CD1c-positive myeloid dendritic cell (primary cell): ENCODE results near the gene SRRM5.
"Not testable (repeated sequence)": the region's sequence is repeated elsewhere in the genome, so short reads cannot be mapped to it uniquely, and the experiment has no call there.

Source experiments
- DNase-seq: peaks from one replicate; pipeline ENCODE4 v3.0.0-alpha.2; 2016; ENCODE audit errors: extremely low spot score

Gene SRRM5

DNA sequence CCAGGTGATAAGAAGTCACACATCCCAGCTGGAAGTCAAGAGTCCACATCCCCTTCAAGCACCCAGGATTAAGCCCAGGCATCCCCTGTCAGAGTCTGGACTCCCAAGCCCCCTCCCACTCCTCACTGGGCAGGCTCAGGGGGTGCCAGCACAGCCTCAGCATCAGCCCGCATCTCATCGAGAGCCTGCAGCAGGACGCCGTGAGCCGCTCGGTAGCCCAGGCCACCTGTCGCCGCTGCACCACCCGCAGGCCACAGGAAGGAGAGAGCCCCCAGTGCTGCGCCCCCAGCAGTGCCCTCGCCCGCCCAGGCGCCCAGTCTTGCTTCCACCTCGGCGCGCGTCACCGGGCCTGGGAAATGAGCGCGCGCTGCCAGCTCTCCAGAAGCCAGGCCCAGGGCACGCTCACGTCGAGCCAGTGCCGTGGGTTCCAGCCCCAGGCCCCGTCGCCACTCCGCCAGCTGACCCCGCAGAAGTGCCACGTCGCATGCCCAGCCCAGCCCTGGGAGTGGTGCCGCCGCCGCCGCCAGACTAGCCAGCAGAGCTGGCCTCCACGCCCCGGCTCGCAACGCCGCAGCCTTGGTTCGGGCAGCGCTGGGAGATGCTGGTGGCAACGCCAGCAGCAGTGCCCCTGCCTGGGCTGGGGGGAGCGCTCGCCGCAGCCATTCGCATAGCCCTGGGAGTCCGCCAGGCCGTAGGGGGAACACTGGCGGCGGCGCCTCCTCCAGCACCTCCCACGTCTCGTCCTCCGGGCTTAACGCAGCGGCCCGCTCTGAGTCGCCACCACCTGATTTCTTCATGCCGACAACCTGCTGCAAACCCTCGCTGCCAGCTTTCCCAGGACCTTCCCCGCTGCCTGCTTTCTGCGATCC is 19.8 kb upstream of the SRRM5 start:
- no peak for DNase-seq

DNA sequence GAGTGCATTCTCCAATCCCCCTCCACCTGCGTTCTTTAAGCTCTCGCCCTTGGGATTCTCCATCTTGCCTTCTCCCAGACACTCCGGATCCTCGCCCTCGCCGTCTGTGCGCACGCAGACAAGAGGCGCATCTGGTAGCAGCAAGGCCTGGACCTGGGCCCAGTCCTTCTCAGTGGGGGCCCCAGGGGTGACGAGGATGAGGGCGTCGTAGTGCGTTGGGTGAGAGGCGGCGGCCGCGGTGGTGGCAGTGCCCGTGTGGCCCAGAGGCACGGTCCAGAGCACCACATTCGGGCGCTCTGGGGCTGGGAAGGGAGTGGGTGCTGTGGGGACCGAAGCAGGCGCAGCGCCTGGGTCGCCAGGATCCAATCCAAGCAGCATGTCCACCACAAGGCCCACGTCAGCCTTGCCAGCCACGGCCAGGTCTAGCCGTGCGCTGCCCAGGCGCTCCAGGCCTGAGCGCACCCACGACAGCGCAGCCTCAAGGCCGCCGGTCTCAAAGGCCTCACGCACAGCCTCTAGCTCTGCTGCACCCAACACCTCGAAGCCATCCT is 19.0 kb upstream of the SRRM5 start:
- no peak for DNase-seq

DNA sequence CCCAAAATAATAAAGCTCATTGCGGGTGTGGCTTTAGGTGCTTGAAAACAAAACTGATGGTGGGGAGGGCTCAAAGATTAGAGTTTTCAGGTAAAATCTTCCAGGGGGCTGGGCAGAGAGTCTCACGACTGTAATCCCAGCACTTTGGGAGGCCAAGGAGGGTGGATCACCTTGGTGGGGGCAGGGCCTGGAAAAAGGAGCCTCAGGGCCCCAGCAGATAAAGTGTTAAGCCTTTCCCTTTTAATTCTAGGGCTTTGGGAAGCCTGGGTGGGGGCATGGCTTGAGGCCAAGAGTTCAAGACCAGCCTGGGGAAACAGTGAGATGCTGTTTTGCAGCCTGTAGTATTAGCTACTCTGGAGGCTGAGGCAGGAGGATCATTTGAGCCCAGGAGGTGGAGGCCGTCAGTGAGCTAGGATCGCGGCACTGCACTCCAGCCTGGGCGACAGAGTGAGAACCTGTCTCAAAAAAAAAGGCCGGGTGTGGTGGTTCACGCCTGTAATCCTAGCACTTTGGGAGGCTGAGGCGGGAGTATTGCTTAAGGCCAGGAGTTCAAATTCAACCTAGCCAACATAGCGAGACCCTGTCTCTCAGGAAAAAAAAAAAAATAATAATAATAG is 17.7 kb upstream of the SRRM5 start:
- no peak for DNase-seq

DNA sequence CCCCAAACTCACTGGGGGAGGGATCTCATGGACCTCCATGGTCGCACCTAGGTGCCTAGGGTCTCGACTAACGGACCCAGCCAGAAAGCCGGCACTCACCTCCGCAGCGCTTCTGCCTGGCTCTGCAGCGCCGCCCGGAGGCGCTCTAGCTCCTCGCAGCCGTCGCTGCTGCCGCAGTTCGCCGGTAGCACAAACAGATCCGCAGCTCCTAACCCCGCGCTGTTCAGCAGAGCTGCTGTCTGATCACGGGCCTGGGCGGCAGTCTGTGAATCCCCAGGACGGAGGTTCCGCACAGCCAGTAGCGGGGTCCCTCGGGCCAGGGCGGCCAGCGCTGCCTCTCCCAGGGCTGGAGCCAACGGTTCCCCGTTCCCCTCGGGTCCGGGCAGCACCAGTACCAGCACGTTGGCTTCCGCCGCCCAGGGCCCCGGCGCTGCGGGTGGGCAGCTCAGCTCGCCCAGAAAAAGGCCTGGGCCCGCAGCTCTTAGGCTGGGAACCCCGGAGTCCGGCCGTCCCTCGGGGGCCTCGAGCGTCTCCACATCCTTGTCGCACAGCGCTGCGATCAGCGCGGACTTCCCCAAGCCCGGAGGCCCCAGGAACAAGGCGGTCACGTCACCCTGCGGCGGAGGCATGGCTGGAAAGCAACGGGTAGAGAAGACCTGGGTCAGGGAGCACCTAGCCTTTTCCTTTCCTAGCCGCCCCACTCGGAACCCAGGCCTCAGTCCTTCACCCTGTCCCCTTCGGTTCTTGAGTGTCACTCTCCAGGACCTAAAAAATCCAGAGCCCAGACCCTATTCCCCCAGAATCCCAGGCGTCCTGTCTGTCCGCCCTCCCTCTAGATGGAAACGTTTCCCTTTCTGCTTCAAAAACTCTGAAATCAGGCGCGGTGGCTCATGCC is 16.9 kb upstream of the SRRM5 start:
- DNase-seq = peak; percentile 78

DNA sequence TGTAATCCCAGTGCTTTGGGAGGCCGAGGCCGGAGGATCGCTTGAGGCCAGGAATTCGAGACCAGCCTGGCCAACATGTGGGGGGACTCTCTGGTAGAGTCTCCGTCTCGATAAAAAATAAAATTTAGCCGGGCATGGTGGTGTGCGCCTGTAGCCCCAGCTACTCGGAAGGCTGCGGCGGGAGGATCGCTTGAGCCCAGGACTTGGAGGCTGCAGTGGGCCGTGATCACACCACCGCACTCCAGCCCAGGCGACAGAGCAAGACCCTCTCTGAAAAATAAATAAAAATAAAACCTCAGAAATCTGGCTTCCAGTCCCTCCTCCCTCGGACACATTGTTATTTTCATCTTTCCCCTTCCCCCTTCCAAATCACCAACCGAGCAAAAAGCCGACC is 16.3 kb upstream of the SRRM5 start:
- no peak for DNase-seq

DNA sequence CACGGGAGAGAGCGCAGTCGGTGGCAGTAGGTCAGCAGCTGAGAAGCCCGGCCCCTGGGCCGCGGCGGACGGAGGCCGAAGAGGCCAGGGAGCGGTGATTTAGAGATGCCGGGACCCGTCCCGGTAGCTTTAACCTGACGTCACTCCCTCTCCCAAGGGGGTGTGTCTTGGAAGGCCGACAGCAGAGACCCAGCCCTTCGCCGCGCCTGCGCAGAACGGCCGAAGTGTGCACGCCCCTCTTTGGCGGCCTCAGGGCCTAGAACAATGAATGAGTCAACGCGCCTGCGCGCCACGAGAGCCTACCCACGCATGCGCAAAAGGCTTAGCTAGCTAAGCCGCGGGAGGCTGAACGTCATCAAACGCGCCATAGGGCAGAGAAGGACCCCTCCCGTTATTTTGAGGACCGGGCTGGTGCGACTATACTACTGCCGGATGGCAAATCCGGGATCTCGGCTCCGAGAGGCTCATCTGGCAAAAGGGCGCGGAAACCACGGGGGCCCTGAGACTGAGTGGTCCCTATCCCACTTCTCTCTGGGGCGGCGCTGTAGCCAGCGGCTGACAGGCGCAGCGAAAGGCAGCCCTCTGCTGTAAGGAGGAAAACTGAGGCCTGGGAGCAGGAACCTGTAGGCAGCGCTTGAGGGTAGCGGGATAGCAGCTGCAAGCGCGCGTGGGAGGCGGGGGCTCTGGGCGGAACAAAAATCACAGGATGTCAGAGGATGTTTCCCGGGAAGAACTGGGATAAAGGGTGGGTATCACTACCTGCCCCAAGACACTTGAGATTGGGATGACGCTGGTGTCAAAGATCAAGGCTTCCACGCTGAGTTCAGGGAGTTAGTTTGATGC is 15.7 kb upstream of the SRRM5 start, which contains the start of the genes IRGQ and ZNF576:
TSS of gene IRGQ (minus strand) at position 136 of the 843 bp plus-strand sequence. CDS start 796 bp downstream, outside the sequence.
TSS of gene ZNF576 (plus strand) at position 597 of the 843 bp plus-strand sequence. CDS start 514 bp downstream, outside the sequence.
- peak; percentile 100 for DNase-seq

DNA sequence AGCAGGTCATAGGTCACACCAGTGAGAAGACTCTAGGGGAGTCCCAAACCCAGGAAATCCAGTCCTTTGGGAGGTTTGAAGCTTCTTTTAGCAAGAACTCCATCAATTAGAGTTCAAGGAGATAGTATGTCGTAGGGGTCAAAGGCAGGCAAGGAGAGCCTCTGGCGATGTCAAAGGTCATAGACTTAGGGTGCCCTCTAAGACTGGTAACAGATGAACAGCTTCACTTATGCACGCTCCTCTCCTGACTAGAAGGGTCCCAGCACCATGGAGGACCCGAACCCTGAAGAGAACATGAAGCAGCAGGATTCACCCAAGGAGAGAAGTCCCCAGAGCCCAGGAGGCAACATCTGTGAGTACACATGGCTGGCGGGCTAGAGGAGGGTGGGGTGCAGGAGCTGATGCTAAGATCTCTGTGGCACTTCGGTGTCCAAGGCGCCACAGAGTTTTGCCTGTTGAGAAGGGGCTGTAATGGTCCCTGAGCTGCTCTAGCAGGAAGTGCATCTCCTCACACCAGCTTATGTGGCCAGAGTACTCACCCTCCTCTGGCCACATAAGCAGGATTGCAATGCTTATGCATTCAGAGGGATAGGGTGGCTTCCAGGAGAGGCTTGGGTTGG is 14.9 kb upstream of the SRRM5 start:
- no peak for DNase-seq

DNA sequence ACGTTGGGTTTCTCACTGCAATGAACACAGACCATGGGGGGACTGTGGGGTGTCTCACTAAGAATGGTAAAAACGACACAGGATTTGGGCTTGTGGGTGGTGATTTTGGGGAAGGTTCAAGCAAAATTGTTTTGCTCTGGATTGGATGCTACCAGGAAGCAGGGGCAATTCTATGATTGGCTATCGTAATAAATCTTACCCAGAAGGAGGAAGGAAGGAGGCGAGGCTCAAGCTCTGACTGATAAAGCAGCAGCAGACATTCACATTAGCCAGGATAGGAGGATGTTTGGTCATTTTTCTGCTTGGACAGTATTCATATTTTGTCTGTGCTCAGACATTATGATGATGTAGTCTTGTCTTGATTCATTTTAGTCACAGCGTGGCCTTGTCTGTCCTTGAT is 14.0 kb upstream of the SRRM5 start:
- peak; percentile 40 for DNase-seq

DNA sequence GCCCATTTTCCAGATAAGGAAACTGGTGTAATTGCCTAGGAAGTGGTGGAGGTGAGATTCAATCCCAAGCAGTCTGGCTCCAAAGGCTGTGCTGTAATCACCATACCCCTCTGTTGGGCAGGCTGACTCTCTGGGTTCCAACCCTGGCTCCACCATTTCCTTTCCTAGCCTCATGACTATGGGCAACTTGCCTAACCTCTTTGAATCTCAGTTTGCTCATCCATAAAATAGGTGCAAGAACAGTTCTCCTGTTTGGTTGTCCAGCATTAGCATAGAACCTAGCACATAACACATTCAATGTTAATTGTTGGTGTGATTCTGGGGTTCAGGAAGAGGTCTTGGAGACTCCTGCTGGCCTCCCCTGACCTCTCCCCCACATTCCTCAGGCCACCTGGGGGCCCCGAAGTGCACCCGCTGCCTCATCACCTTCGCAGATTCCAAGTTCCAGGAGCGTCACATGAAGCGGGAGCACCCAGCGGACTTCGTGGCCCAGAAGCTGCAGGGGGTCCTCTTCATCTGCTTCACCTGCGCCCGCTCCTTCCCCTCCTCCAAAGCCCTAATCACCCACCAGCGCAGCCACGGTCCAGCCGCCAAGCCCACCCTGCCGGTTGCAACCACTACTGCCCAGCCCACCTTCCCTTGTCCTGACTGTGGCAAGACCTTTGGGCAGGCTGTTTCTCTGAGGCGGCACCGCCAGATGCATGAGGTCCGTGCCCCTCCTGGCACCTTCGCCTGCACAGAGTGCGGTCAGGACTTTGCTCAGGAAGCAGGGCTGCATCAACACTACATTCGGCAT is 13.2 kb upstream of the SRRM5 start:
- no peak for DNase-seq

DNA sequence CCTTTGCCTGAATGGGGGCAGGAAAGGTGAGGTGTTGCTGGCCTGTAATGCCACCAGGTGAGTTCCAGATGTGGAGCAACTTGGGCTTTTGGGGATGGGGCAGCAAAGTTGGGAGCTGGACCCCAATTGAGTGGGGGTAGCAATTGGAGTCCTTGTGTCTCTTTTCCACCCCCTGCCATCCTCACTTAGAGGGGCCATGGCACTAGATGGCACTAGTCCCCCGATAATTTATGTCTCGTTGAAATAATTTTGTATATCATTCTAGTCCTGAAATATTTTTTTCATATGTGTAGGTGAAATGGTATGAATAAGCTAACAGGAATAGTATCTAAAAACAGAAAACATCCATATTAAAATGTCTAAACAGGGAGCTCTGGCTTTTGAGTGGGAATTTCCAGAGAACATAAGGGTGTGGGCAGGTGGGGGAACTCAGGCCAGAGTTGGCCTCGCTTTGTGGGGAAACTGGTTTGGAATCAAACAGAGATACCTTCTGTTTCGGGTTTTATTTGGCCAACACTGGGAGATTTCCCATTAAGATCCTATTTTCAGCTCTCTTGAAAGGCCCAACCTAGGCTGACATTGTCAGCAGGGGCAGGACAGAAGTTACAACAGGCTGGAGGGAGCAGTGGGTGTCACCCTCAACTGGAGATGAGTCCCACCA is 12.1 kb upstream of the SRRM5 start:
- no peak for DNase-seq

DNA sequence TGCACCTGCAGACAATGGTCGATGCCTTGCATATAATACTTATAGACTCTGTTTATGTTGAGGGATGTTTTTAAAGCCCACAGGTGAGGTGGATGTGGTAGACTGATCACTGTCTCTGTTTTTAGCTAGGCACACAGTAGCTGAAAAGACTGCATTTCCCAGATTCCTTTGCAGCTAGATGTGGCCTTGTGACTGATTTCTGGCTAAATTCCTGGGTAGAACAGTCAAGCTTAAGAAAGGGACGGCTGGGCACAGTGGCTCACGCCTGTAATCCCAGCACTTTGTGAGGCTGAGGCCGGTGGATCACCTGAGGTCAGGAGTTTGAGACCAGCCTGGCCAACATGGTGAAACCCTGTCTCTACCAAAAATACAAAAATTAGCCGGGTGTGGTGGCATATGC is 11.6 kb upstream of the SRRM5 start:
- DNase-seq = not testable (repeated sequence)

DNA sequence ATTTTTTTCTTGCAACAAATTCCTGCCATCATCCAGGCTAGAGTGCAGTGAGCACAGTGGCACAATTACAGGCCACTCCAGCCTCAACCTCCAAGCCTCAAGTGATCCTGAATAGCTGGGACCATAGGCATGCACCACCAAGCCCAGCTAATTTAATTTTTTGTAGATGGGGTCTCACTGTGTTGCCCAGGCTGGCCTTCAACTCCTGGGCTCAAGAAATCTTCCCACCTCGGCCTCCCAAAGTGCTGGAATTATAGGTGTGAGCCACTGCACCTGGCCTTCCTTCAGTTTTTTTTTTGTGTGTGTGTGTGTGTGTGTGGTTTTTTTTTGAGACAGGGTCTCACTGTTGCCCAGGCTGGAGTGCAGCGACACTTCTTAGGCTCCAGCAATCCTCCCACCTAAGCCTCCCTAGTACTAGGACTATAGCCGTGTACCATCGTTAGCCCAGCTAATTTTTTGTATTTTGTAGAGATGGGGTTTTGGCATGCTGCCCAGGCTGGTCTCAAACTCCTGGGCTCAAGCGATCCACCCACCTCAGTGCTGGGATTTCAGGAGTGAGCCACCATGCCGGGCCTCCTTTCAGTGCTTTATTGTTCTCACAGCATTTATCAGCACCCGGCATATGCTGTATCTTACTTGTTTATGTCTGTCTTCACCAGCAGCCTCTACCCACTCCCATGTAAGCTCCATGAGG is 5.9 kb upstream of the SRRM5 start:
- DNase-seq = no peak

DNA sequence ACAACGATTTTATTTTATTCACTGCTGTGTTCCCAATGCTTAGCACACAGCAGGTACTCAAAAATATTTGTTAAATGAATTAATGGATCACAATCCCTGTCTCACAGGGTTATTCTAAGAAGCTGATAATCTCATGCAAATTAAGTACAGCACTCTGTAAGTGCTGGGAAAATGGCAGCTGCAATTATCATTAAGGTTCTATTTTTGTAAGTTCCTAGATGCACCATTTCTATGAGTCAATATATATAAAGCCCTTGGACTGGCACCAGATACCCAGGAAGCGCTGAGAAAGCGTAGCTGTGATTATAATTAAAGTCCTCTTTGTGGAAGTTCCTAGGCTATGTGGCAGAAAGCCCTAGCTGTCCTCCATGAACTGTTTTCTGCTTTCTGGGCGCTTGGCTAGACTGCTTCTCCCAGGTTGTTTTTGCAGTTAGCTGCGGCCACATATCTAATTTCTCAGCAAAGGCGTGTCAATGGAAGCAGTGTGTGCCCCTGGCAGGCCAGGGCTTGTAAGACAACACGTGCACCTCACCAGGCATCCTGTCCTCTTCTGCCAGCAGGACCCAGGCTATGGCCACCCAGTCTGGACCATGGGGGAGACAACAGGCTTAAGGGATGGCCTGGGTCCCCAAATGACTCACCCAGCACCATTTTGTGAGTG is 5.2 kb upstream of the SRRM5 start:
- DNase-seq = no peak

DNA sequence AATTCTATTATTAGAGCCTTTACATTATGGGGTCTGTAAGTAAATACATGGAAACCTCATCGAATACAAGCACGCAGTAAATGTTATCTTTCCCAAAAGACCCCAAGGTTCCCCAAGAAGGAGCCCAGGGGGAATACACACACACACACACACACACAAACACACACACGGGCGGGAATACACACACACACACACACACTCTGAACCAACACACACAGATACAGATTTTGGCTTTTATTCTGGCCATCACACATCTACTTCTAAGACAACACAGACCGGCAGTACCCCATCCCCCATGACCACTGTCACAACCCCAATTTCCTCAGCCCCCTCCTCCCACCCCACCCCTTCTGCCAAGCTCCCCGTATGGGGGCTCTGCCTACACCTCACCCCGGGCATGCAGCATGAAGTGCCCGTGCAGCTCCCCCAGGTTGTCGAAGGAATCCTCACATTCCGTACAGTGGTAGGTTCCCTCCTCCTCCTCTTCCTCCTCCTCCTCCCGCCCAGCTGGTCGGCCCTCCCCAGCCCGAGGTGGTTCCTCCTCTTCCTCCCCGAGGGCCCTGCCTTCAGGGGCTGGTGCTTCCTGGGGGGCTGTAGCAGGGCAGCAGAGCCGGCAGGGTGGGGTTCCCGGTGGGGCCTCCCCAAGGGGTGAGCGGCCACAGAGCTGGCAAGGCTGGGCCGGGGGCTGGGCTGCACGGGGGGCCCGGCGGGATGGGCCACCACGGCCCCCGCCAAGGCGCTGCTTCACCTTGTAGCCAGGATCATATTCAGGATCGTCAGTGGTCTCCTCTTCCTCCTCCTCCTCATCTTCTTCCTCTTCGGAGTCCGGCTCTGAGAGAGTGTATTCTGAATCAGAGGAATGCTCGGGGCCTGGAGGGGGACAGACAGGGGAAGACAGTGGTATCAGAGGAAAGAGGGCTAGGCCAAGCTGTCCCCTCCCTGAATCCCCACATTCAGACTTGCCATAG is 4.4 kb upstream of the SRRM5 start:
- no peak for DNase-seq

DNA sequence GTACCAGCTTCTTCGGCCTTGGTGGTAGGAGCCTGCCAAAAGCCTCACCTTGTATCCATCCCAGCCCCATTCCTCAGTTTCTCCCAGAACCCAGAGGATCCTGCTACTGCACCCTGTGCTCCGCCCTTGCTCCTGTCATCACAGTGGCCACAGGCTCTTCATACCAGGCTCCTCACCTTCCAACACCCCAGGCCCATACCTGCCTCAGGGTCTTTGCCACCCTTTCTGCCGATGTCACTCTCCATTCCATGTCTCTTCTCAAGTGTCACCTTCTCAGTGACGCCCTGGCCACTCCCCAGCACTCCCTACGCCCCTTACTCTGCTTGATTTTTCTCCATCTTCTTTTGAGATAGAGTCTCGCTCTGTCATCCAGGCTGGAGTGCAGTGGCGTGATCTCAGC is 2.0 kb upstream of the SRRM5 start:
- no peak for DNase-seq

DNA sequence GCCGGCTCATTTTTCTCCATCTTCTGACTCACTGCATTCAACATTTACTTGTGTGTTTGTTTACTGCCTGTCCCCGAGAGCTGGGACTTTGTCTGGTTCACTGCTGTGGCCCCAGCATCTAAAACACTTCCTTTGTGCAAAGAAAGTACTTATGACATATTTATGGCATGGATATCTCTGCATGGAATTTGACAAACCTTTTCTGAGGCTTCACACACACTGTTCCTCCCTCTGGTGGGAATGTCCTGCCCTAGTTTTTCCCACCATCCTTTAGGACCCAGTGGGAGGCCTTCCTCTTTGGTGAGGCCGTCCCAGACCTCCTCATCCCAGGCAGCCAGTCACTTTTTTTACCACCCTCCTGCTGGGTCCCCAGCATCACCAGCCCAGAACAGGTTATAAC is 1.4 kb upstream of the SRRM5 start:
- DNase-seq = no peak

DNA sequence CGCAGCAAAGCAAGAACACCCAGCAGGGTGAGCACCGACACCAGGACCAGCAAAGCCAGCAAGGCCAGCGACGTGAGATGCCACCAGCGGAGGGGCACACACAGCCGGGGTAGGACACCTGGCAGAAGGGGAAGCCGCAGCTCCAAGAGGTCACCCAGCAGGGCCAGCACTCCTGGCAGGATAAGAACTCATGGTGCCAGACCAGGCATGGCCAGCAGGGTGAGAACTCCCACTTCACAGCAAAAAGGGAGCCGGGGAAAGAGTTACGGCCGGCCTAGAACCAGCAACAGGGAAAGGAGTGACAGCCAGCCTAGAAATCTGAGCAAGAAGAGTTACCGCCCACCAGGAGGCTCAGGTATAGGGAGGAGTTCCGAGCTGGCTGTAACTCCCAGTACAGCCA is 486 bp downstream of the SRRM5 start:
- DNase-seq = no peak
